LNCAP (cell line): ENCODE results near the gene AGAP2.
A peak's percentile ranks its signal among the peaks of the same experiment; 100 is the strongest.

Source experiments
- TF ChIP-seq, protein P1 (sequence below): fragments of 450-650 bp; IDR thresholded peaks from 2 replicates; pipeline ENCODE4 v1.5.1; 2017; ENCODE audit warnings: mild to moderate bottlenecking

AGAP2 gene

DNA sequence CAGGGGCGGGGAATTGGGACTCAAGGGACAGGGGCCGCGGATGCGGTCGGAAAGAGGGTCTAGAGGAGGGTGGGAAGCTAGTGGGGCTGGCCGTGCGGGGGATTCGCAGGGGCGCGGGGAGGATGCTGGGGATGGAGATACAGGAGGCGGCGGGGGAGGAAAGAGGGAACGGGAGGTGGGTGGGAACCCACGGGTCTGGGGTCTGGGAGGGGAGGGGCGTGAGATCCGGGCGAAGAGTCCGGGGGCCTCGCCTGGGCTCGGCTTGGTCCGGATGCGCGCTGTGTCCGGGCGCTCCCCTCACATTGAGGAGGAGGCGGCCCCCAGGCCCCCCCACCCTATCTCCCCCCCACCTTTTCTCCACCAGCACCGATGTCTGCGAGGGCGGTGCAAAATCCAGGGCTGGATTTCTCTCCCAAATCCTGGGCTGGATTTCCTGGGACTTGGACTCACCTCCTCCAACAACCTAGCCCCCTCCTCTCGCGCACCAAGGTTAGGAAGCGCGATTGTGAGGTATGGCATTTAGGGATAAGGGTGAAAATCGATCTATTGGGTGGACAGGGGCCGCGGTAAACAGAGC lies at the start of gene AGAP2:
Gene AGAP2 (minus strand): TSS at position 82 of the 577 bp plus-strand sequence. CDS start 496 bp downstream, outside the sequence.
- TF ChIP-seq, protein P1, sequence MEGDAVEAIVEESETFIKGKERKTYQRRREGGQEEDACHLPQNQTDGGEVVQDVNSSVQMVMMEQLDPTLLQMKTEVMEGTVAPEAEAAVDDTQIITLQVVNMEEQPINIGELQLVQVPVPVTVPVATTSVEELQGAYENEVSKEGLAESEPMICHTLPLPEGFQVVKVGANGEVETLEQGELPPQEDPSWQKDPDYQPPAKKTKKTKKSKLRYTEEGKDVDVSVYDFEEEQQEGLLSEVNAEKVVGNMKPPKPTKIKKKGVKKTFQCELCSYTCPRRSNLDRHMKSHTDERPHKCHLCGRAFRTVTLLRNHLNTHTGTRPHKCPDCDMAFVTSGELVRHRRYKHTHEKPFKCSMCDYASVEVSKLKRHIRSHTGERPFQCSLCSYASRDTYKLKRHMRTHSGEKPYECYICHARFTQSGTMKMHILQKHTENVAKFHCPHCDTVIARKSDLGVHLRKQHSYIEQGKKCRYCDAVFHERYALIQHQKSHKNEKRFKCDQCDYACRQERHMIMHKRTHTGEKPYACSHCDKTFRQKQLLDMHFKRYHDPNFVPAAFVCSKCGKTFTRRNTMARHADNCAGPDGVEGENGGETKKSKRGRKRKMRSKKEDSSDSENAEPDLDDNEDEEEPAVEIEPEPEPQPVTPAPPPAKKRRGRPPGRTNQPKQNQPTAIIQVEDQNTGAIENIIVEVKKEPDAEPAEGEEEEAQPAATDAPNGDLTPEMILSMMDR = no peak

DNA sequence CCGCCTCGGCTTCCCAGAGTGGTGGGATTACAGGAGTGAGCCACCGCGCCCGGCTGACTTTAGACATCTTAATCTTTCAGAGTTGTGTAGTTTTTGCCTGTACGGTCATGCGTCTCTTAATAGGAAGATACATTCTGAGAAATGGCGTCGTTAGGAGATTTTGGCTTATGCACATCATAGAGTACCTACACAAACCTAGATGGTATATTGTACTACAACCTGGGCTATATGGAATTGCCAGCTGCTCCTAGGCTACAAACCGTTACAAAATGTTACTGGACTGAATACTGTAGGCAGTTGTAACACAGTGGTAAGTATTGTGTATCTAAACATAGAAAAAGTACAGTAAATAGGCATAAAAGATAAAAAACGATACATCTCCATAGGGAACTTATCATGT lies 45.3 kb upstream of the AGAP2 start:
- TF ChIP-seq, protein P1 = no peak

DNA sequence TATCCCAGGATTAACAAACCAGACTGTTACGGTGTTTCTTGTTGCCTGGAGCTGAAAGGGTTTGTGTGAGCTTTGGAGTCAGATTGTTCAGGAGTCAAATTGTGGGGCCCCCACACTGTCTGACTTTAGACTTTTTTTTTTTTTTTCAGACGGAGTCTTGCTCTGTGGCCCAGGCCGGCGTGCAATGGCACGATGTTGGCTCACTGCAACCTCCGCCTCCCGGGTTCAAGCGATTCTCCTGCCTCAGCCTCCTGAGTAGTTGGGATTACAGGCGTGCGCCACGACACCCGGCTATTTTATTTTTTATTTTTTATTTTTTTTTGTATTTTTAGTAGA lies 44.9 kb upstream of the AGAP2 start:
- TF ChIP-seq, protein P1 = no peak

DNA sequence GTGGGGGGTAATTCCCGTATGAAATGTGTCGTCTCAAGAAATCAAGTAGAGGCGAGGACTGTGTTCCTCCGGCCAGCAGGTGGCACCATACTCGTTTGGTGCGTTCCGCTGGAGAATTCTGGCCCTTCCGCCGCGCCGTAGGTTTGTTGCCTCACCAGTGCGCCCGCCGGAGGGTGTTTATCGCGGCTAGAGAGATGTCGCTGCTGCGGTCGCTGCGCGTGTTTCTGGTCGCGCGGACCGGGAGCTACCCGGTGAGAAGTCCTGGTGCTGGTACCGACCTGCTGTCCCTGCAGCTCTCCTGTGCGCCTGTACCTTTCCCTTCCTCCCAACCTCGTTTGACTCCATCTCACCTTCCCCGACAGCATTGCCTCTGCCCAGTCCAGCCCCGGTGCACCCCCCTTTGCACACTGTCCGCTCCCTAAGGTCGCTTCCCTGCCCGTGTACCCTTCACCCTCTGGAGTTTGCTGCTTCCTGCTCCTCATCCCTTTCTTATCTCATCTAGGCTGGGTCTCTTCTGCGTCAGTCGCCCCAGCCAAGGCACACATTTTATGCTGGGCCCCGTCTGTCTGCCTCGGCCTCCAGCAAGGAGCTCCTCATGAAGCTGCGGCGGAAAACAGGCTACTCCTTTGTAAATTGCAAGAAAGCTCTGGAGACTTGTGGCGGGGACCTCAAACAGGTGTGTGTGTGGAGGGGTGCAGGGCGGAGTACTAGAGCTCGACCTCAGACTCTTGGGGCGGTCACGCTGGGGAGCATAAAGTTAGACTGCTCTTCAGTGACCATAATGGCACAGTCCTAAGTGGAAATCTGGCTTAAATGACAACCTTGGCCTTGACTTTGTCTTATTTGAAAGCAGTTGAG lies 44.3 kb upstream of the AGAP2 start, which contains the start of gene TSFM:
Gene TSFM (plus strand): TSS at position 180 of the 858 bp plus-strand sequence. CDS start 15 bp downstream, at position 195.
- TF ChIP-seq, protein P1 = peak; percentile 91

DNA sequence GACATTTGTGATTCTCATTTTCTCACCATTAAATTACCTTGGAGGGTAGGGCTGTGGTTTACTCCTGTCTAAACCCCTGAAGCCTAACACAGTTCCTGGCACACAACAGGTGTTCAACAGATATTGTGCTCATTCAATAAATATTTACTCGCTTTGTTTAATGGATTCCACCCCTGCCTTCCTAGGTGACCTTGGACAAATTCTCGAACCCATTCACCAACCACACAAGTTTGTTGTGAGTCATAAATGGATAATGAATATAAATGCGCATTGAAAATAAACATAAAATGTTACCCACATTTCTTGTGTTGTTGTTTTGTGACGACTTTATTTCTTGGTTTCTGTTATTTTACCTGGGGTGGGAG lies 43.7 kb upstream of the AGAP2 start:
- TF ChIP-seq, protein P1 = no peak

DNA sequence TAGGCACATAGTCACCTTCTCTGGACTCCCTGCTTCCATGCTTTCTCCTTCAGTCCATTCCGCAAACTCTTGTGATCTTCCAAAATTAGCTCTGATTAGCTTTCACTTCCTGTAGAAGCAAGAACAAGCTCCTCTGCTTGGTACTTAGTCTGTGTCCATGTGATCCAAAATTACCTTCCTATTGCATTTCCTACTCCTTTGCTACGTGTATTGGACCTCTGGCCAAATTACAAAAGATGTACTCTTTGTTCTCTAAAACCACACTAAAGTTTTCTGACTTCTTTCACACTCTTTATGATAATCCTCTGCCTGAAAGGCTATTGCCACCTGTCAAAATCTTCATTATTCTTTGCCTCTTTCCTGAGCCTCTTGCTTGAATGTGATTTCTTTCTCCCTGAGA lies 43.3 kb upstream of the AGAP2 start:
- TF ChIP-seq, protein P1 = no peak

DNA sequence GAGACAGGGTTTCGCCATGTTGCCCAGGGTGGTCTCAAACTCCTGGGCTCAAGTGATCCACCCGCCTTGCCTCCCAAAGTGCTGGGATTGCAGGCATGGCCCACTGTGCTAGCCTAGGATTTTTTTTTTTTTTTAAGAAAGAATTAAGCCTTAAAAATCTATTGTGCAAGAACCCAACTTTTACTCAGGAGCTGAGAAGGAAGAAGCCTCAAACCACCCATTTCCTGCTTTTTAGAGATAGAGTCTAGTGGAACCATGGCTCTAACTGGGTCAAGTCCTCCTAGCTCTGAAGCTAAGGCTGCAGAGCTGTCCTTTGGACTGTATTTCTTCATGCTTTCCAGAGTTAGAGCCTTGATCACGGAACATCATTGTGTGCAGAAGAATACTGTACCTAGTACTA lies 42.7 kb upstream of the AGAP2 start:
- TF ChIP-seq, protein P1 = no peak
